OCI-LY1 (cell line): Measurements from ENCODE around the gene COG7.

Experiments used
- CTCF ChIP-seq: fragments of 200-600 bp; sonication (generic), shearing (Covaris generic); IDR thresholded peaks from 2 replicates; pipeline ENCODE4 v1.5.1; 2017; ENCODE audit warnings: mild to moderate bottlenecking, antibody characterized with exemption, low read length, moderate library complexity, mixed read lengths
- EZH2 ChIP-seq: fragments of 200-600 bp; sonication (generic), shearing (Covaris generic); IDR thresholded peaks from 2 replicates; pipeline ENCODE4 v1.8.0; 2017; ENCODE audit warnings: borderline replicate concordance, mixed run types, mild to moderate bottlenecking, antibody characterized with exemption, low read length, moderate library complexity, mixed read lengths

- no peak for TF ChIP-seq EZH2
- no peak for TF ChIP-seq CTCF
These were observed 97.8 kb downstream of the COG7 start for GRCh38 chr16:23355106-23355670.
